ENCODE data around the gene POR.

POR gene

DNA sequence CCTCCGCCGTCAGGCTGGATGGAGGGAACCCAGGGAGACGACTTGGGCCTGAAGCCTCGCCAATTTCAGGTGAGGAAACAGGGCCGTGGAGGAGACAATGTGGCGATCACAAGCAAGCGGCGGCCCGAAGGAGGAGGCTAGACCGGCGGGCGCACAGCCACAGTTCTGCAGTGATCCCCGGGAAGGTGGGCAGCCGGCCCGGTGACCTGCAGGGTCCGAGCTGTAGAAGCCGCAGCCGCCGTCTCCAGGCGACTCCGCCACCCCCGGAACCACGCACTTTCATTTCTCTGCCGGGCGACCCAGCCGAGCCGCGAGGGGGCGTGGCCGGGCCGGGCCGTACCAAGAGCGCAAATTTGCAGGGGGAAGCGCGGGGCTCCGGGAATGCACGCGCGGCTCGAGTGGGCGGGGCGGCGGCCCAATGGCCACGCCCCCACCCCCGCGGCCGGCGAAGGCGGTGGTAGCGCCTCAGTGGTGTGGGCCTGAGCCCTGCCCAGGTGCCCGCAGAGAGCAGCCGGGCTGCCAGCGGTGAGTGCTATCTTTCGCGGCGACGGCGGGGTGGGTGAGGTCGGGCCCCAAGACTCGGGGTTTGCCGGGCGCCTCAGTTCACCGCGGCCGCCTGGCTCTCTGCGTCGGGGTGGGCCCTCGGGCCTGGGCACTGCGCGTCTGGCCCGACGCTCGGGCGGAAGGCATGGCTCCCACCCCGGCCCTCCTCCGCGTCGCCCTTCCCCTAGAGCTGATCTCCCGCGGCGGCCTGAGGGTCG, at the start of gene POR:
TSS of gene POR (plus strand) at position 501 of the 761 bp plus-strand sequence. CDS start 38,847 bp downstream, outside the sequence.
- peak within 1 kb of the TSS; percentile 98 to 100 for H3K4me3 ChIP-seq (replicated peaks in 1 of 2; ENCODE audit: low read depth in 2 of 2, low read length in 2 of 2)
- DNase-seq (ENCODE audit: low read depth in 2 of 2) = peak; percentile 90 to 97
- TF ChIP-seq, protein P1, sequence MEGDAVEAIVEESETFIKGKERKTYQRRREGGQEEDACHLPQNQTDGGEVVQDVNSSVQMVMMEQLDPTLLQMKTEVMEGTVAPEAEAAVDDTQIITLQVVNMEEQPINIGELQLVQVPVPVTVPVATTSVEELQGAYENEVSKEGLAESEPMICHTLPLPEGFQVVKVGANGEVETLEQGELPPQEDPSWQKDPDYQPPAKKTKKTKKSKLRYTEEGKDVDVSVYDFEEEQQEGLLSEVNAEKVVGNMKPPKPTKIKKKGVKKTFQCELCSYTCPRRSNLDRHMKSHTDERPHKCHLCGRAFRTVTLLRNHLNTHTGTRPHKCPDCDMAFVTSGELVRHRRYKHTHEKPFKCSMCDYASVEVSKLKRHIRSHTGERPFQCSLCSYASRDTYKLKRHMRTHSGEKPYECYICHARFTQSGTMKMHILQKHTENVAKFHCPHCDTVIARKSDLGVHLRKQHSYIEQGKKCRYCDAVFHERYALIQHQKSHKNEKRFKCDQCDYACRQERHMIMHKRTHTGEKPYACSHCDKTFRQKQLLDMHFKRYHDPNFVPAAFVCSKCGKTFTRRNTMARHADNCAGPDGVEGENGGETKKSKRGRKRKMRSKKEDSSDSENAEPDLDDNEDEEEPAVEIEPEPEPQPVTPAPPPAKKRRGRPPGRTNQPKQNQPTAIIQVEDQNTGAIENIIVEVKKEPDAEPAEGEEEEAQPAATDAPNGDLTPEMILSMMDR (IDR thresholded peaks at IDR 0.05; ENCODE audit: low read depth, low read length) = no peak

DNA sequence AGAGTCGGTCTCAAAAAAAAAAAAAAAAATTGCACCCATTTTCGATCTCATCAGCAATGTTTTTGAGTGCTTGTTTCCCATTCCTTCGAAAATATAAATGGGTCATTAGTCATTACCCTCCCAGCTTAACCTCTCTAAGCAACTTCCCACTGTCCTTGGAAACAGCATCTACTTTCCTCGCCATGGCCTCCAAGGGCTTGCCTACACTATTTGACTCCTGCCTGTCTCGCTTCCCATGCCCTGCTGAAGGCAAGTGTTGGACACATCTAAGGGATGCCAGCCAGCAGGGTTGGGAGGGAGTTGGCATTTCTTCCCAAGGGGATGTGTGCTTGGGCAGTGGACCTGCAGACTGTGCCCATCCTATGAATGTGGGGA, 48.9 kb upstream of the POR start:
- TF ChIP-seq, protein P1 (IDR thresholded peaks at IDR 0.05; ENCODE audit: low read depth, low read length) = no peak
- H3K4me3 ChIP-seq (replicated peaks in 1 of 2; ENCODE audit: low read depth in 2 of 2, low read length in 2 of 2) = no peak overlapping the region
- peak; percentile 41 to 63 for DNase-seq (ENCODE audit: low read depth in 2 of 2)

DNA sequence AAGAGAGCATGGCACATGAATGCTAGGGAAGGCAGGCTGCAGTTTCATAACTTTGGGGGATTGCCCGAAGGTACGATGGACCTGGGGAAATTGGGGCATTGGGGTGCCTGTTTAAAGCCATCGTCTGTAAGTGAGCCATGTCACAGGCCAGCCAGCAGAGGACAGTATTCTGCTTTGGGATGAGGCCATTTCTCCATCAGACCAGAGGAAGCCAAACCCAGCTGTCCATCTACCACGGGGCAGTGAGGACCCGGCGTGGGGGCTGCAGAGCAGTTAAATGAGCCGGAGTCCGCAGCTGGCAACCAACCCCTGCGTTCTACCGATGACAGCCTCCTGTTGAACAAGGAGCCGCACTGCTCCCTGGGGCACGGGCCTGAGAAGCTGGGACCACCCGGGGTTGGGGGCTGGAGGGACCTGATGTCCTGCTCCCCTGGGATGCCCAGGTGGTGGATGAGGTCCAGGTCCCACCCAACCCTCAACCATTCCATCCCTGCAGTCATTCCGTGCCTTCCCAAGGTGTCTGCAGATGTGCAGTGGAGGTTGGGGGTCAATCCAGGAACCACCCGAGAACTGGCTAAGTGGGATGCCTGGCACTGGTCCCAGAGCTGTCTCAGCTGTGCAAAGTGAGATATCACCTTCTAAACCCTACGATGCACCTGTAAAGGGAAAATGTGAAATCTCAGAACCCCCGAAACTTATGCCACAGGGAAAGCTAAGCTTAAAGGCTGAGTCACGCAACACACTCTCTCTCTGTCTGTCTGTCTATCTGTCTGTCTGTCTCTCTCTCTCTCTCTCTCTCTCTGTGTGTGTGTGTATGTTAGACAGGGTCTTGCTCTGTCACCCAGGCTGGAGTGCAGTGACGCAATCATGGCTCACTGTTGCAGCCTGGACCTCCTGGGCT, 48.2 kb upstream of the POR start:
- TF ChIP-seq, protein P1 (IDR thresholded peaks at IDR 0.05; ENCODE audit: low read depth, low read length) = peak; percentile 98
- peak; percentile 73 to 79 for DNase-seq (ENCODE audit: low read depth in 2 of 2)
- H3K4me3 ChIP-seq (replicated peaks in 1 of 2; ENCODE audit: low read depth in 2 of 2, low read length in 2 of 2) = no peak overlapping the region

DNA sequence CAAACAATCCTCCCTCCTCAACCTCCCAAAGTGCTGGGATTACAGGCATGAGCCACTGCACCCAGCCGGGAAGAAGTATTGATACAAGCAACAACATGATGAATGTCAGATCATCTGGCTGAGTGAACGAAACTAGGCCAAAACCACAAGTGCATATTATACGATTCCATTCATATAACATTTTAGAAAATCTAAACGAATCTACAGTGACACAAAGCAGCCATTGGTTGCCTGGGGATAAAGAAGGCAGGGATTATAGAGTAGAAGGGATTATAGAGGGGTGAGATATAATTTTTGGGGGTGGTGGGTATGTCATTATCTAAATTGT, 47.6 kb upstream of the POR start:
- H3K4me3 ChIP-seq (replicated peaks in 1 of 2; ENCODE audit: low read depth in 2 of 2, low read length in 2 of 2) = no peak overlapping the region
- no peak for DNase-seq (ENCODE audit: low read depth in 2 of 2)
- TF ChIP-seq, protein P1 (IDR thresholded peaks at IDR 0.05; ENCODE audit: low read depth, low read length) = no peak

DNA sequence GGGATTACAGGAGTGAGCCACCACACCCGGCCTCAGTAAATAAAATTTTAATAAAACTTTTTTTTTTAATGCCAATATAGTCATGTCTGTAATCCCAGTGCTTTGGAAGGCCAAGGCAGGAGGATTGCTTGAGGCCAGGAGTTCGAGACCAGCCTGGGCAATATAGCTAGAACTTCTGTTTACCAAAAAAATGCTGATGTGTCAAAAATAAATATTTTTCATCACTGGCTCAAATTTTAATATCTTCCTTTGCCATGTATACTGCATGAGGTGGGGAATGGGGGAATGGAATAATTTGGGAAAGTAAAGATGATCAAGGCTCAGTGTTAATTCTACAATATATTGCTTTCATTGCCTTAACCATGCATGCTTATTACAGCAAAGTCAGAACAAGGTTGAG, 46.8 kb upstream of the POR start:
- DNase-seq (ENCODE audit: low read depth in 2 of 2) = no peak
- TF ChIP-seq, protein P1 (IDR thresholded peaks at IDR 0.05; ENCODE audit: low read depth, low read length) = no peak
- H3K4me3 ChIP-seq (replicated peaks in 1 of 2; ENCODE audit: low read depth in 2 of 2, low read length in 2 of 2) = no peak overlapping the region

DNA sequence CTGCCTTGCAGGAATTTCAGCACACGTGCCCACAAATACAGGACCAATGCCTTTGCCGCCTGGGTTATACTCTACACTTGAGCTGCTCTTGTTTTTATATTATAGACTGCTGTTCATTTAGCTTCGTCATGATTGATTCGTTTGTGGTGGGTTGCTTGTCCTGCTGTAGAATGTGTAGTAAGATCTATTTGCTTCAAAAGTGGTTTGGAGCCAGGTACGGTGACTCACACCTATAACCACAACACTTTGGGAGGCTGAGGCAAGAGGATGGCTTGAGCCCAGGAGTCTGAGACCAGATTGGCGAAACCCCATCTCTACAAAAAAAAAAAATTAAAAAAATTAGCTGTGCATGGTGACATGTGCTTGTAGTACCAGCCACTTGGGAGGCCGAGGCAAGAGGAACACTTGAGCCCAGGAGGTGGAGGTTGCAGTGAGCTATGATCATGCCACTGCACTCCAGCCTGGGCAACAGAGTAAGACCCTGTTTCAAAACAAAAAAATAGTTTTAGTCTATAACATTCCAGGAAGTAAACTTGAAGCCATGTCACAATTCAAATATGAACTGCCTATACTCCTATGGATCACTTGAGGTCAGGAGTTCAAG, 45.1 kb upstream of the POR start:
- TF ChIP-seq, protein P1 (IDR thresholded peaks at IDR 0.05; ENCODE audit: low read depth, low read length) = no peak
- no peak for DNase-seq (ENCODE audit: low read depth in 2 of 2)
- H3K4me3 ChIP-seq (replicated peaks in 1 of 2; ENCODE audit: low read depth in 2 of 2, low read length in 2 of 2) = no peak overlapping the region

Data from cardiac fibroblast (primary cell).